OCI-LY7 (cell line): ENCODE results near the gene LPIN1. TPM values are rescaled to one million over a fixed set of nuclear protein-coding genes. Genes with fewer than 3 reads are reported as not detected.
A peak's percentile ranks its signal among the peaks of the same experiment; 100 is the strongest.

Experiments
- BruUV-seq: library from RNA; stranded (reverse); fragments of 400-500 nt; replicated peaks from 2 replicates; lab custom pipeline; 2021; lab: Mats Ljungman, UMichigan
- CTCF ChIA-PET: fragments of 300-600 bp; sonication (Branson Sonifier 250); formaldehyde crosslinking; loops from one replicate; lab custom pipeline; 2022; ENCODE audit warnings: antibody characterized with exemption; ENCODE audit not compliant: unreplicated experiment; lab: Charles Lee
- POLR2A ChIA-PET: fragments of 300-600 bp; sonication (Branson Sonifier 250); formaldehyde crosslinking; loops from one replicate; lab custom pipeline; 2022; ENCODE audit warnings: antibody characterized with exemption; lab: Charles Lee
- DNase-seq: peaks from one replicate; pipeline ENCODE4 v3.0.0-alpha.2; 2015; ENCODE audit warnings: low spot score
- H2AFZ ChIP-seq: fragments of 200-600 bp; sonication (generic), shearing (Covaris generic); 2 replicates; pipeline ENCODE4 v1.6.1; 2014; ENCODE audit warnings: mild to moderate bottlenecking, antibody characterized with exemption, low read length, moderate library complexity
- H3K27ac ChIP-seq: fragments of 200-600 bp; sonication (generic); 2 replicates; pipeline ENCODE4 v1.5.1; 2014; ENCODE audit warnings: mixed run types, low read depth, mild to moderate bottlenecking, moderate library complexity, low read length, inconsistent platforms; ENCODE audit not compliant: poor library complexity, severe bottlenecking
- H3K36me3 ChIP-seq: fragments of 200-600 bp; sonication (generic); 2 replicates; pipeline ENCODE4 v1.6.1; 2014; ENCODE audit warnings: mild to moderate bottlenecking, antibody characterized with exemption, low read length, moderate library complexity, mixed read lengths; ENCODE audit not compliant: insufficient read depth
- H3K4me1 ChIP-seq: fragments of 200-600 bp; sonication (generic); 2 replicates; pipeline ENCODE4 v1.5.1; 2014; ENCODE audit warnings: mild to moderate bottlenecking, low read length; ENCODE audit not compliant: insufficient read depth, poor library complexity, severe bottlenecking
- H3K4me2 ChIP-seq: fragments of 200-600 bp; sonication (generic); 2 replicates; pipeline ENCODE4 v1.6.1; 2014; ENCODE audit warnings: mild to moderate bottlenecking, low read length
- H3K4me3 ChIP-seq: fragments of 200-600 bp; sonication (generic); 2 replicates; pipeline ENCODE4 v1.5.1; 2014; ENCODE audit warnings: mild to moderate bottlenecking, low read depth, low read length; ENCODE audit not compliant: poor library complexity, severe bottlenecking
- H3K79me2 ChIP-seq: fragments of 200-600 bp; sonication (generic); 2 replicates; pipeline ENCODE4 v1.6.1; 2016; ENCODE audit warnings: low read depth, mild to moderate bottlenecking, low read length, moderate library complexity, mixed read lengths; ENCODE audit not compliant: insufficient read depth
- H3K9me2 ChIP-seq: fragments of 200-600 bp; sonication (generic); 2 replicates; pipeline ENCODE4 v1.6.1; 2016; ENCODE audit warnings: mild to moderate bottlenecking, low read length, mixed read lengths; ENCODE audit not compliant: insufficient read depth
- H3K9me3 ChIP-seq: fragments of 200-600 bp; sonication (generic); 2 replicates; pipeline ENCODE4 v1.6.1; 2014; ENCODE audit warnings: mild to moderate bottlenecking, mixed run types, low read length, mixed read lengths
- H4K20me1 ChIP-seq: fragments of 200-600 bp; sonication (generic); 2 replicates; pipeline ENCODE4 v1.6.1; 2014; ENCODE audit warnings: mild to moderate bottlenecking, antibody characterized with exemption, low read length, moderate library complexity, mixed read lengths; ENCODE audit not compliant: insufficient read depth
- EZH2phosphoT487 ChIP-seq: fragments of 200-600 bp; sonication (generic); IDR thresholded peaks from 2 replicates; pipeline ENCODE4 v1.6.1; 2018; ENCODE audit warnings: low read depth, borderline replicate concordance, mild to moderate bottlenecking, mixed run types, antibody characterized with exemption, low read length, moderate library complexity, mixed read lengths
- intact Hi-C: fragments of 100-400 bp; cut with micrococcal nuclease; formaldehyde crosslinking; loops from one replicate; pipeline ENCODE4 v1.10.0; 2022; ENCODE audit not compliant: unreplicated experiment
- total RNA-seq, 2 experiments: library from RNA; depleted of rRNA in 1 of 2; stranded (reverse); fragments of >200 nt in 1 of 2; shearing (Covaris generic) in 1 of 2; gene quantifications; 2 replicates each; pipeline ENCODE4 v1.2.3, GENCODE V29; 2014 to 2022
- TF ChIP-seq, protein P1 (sequence below): fragments of 200-600 bp; sonication (generic); conservative IDR thresholded peaks from 2 replicates; pipeline ENCODE4 v1.5.1; 2014; ENCODE audit warnings: mild to moderate bottlenecking, antibody characterized with exemption, low read length, moderate library complexity, mixed read lengths

Gene LPIN1
- total RNA-seq, 2 experiments from 2014 or later: 56.9 to 70.2 TPM

DNA sequence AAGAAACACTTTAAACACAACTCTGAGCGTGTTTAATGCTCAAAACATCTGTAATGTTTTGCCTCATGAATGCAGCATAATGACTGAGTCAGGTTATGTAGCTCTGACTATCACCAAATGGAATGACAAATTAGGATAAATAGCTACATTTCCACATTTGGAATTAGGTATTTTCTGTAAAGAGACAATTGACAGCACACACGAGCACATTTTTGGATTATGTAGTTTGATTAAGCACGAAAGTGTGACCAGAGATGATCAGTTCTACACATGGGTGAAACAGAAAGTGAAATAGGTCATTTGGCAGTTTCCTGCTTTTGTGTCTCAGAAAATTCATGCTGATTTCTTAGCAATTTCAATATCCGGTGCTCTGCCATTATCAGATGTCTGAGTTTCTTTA, 29.0 kb downstream of the LPIN1 start:
- H3K27ac ChIP-seq: peak overlapping the region; percentile 36
- H3K4me2 ChIP-seq: peak overlapping the region; percentile 59
- POLR2A ChIA-PET: interaction anchor here (0.9 to 2.1 kb wide), 7 partner anchors 11 to 285 kb away, joined by 3 to 8 read pairs (median 4); no protein-coding TSS in a partner anchor
- H3K9me2 ChIP-seq: no peaks in the 10 kb centered on the region
- CTCF ChIA-PET: no interaction called here
- peak overlapping the region; percentile 28 for H3K4me3 ChIP-seq
- peak overlapping the region; percentile 62; the same call in 1 of the 2 replicates for H2AFZ ChIP-seq
- BruUV-seq: no TSS peak
- TF ChIP-seq, protein P1, sequence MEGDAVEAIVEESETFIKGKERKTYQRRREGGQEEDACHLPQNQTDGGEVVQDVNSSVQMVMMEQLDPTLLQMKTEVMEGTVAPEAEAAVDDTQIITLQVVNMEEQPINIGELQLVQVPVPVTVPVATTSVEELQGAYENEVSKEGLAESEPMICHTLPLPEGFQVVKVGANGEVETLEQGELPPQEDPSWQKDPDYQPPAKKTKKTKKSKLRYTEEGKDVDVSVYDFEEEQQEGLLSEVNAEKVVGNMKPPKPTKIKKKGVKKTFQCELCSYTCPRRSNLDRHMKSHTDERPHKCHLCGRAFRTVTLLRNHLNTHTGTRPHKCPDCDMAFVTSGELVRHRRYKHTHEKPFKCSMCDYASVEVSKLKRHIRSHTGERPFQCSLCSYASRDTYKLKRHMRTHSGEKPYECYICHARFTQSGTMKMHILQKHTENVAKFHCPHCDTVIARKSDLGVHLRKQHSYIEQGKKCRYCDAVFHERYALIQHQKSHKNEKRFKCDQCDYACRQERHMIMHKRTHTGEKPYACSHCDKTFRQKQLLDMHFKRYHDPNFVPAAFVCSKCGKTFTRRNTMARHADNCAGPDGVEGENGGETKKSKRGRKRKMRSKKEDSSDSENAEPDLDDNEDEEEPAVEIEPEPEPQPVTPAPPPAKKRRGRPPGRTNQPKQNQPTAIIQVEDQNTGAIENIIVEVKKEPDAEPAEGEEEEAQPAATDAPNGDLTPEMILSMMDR: no peak
- no peak for TF ChIP-seq EZH2phosphoT487
- H3K36me3 ChIP-seq: peaks cover 75% of the 10 kb centered on the region
- no peaks in the 10 kb centered on the region for H4K20me1 ChIP-seq
- peak; percentile 59 for DNase-seq
- H3K9me3 ChIP-seq: no peaks in the 10 kb centered on the region
- intact Hi-C loops: no loop called here
- H3K79me2 ChIP-seq: no peaks in the 10 kb centered on the region
- H3K4me1 ChIP-seq: peaks cover 20% of the 10 kb centered on the region

DNA sequence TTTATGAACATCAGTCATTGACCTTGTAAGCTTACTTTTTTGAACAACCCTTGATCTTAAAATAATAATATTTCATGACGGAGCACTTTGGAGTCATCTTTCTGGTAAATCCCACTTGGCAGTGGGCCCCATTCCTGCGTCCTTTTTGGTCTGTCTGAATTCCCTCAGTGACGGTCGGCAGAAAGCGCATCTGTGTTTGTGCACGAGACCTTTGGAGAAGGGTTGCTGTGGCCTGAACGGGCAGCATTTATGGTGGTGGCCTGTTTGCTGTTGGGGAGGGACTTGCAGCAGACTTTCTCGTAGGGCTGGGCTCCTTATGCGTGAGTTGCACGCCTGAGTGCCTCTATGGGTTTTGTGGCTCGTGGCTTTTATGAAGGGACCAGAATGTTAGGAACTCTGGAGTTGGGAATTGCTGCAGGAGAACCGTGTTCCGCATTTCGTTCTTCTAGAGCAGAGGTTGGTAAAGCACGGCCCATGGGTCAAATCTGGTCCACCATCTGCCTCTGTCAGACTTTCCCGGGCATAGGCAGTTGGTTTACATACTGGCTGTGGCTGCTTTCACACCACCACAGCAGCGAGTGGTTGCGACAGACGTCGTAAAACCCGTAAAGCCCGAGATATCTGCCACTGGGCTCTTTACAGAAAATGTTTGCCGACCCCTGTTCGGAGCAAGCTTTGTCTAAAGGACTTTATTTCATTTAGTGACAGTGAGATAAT, 30.8 kb downstream of the LPIN1 start:
- Histone ChIP-seq H3K36me3 (peaks cover 76% of the 10 kb centered on the region), H3K9me3 (no peaks in the 10 kb centered on the region), H2AFZ (no peak overlapping the region), H4K20me1 (no peaks in the 10 kb centered on the region), H3K4me3 (no peak overlapping the region), H3K9me2 (no peaks in the 10 kb centered on the region), H3K4me2 (no peak overlapping the region), H3K79me2 (no peaks in the 10 kb centered on the region), H3K27ac (no peak overlapping the region), H3K4me1 (peaks cover 18% of the 10 kb centered on the region)
- no TSS peak for BruUV-seq
- DNase-seq: no peak
- ChIA-PET CTCF (interaction anchor here (0.6 kb wide), 1 partner anchor 30 kb away, joined by 4 read pairs; the partner anchor contains the start of gene LPIN1), POLR2A (interaction anchor here (0.9 to 1.2 kb wide), 4 partner anchors 10 to 97 kb away, joined by 3 to 5 read pairs (median 4); no protein-coding TSS in a partner anchor)
- TF ChIP-seq, protein P1: no peak
- no peak for TF ChIP-seq EZH2phosphoT487
- intact Hi-C loops: no loop called here

- Histone ChIP-seq H3K9me2 (no peaks in the 10 kb centered on the region), H3K4me3 (no peak overlapping the region), H3K4me1 (peaks cover 15% of the 10 kb centered on the region), H3K36me3 (peaks cover 76% of the 10 kb centered on the region), H3K79me2 (no peaks in the 10 kb centered on the region), H4K20me1 (no peaks in the 10 kb centered on the region), H3K4me2 (no peak overlapping the region), H3K27ac (no peak overlapping the region), H2AFZ (no peak overlapping the region), H3K9me3 (no peaks in the 10 kb centered on the region)
- intact Hi-C loops: loop anchor here (2.0 kb wide), 1 partner anchor 31 kb away; the partner anchor contains the start of gene LPIN1
- no TSS peak for BruUV-seq
- no peak for TF ChIP-seq EZH2phosphoT487
- TF ChIP-seq, protein P1: no peak
- ChIA-PET CTCF (interaction anchor here (0.6 kb wide), 1 partner anchor 31 kb away, joined by 4 read pairs; the partner anchor contains the start of gene LPIN1), POLR2A (no interaction called here)
- no peak for DNase-seq
Observed at GRCh38 chr2:11777886-11778415, 31.5 kb downstream of the LPIN1 start.
